ENCODE results near the gene TACR1. TPM values are rescaled to one million over a fixed set of nuclear protein-coding genes. Genes with fewer than 3 reads are reported as not detected.

Gene TACR1
- total RNA-seq, 4 donors from 2014 or later: 3.3 to 10.8 (median 5.3) TPM

- no peak for TF ChIP-seq CTCF (IDR thresholded peaks at IDR 0.05)
- TF ChIP-seq POLR2A (IDR thresholded peaks at IDR 0.05): no peak
- no peak for TF ChIP-seq EP300 (IDR thresholded peaks at IDR 0.05)
- no peaks in the 10 kb centered on the region for H3K4me1 ChIP-seq
- no peaks in the 10 kb centered on the region for H3K9me3 ChIP-seq
- no peak overlapping the region for H3K4me3 ChIP-seq
- no peaks in the 10 kb centered on the region for H3K36me3 ChIP-seq
- H3K27ac ChIP-seq: no peak overlapping the region
- H3K27me3 ChIP-seq: no peaks in the 10 kb centered on the region
- no peak for DNase-seq (ENCODE audit: low spot score in 2 of 2)
- WGBS, 2 donors: 85 to 92% methylated on average over 4 of the region's 4 CpGs
Measured at GRCh38 chr2:75077909-75078308, 121.4 kb downstream of the TACR1 start.

- TF ChIP-seq CTCF (IDR thresholded peaks at IDR 0.05): no peak
- TF ChIP-seq EP300 (IDR thresholded peaks at IDR 0.05): no peak
- TF ChIP-seq POLR2A (IDR thresholded peaks at IDR 0.05): no peak
- 86 to 91% methylated on average over 2 of the region's 2 CpGs for WGBS, 2 donors
- no peak overlapping the region for H3K4me3 ChIP-seq
- DNase-seq (ENCODE audit: low spot score in 2 of 2): no peak
- H3K36me3 ChIP-seq: no peaks in the 10 kb centered on the region
- H3K27ac ChIP-seq: no peak overlapping the region
- no peaks in the 10 kb centered on the region for H3K9me3 ChIP-seq
- no peaks in the 10 kb centered on the region for H3K4me1 ChIP-seq
- H3K27me3 ChIP-seq: no peaks in the 10 kb centered on the region
Measured at GRCh38 chr2:75076088-75076487, 123.2 kb downstream of the TACR1 start.

GRCh38 chr2:75074708-75075107 lies 124.6 kb downstream of the TACR1 start:
- Histone ChIP-seq H3K36me3 (no peaks in the 10 kb centered on the region), H3K4me3 (no peak overlapping the region), H3K27me3 (no peaks in the 10 kb centered on the region), H3K27ac (no peak overlapping the region), H3K9me3 (no peaks in the 10 kb centered on the region), H3K4me1 (no peaks in the 10 kb centered on the region)
- no peak for TF ChIP-seq POLR2A (IDR thresholded peaks at IDR 0.05)
- TF ChIP-seq EP300 (IDR thresholded peaks at IDR 0.05): no peak
- no peak for TF ChIP-seq CTCF (IDR thresholded peaks at IDR 0.05)
- whole genome bisulfite sequencing, 2 donors: 88 to 100% methylated on average over 1 of the region's 1 CpG
- DNase-seq (ENCODE audit: low spot score in 2 of 2): no peak

GRCh38 chr2:75074228-75074627 lies 125.1 kb downstream of the TACR1 start:
- DNase-seq (ENCODE audit: low spot score in 2 of 2): no peak
- H3K9me3 ChIP-seq: no peaks in the 10 kb centered on the region
- H3K27me3 ChIP-seq: no peaks in the 10 kb centered on the region
- WGBS, 2 donors: 53 to 59% methylated on average over 1 of the region's 1 CpG
- H3K36me3 ChIP-seq: no peaks in the 10 kb centered on the region
- no peaks in the 10 kb centered on the region for H3K4me1 ChIP-seq
- H3K27ac ChIP-seq: no peak overlapping the region
- no peak overlapping the region for H3K4me3 ChIP-seq
- TF ChIP-seq EP300 (IDR thresholded peaks at IDR 0.05): no peak
- no peak for TF ChIP-seq POLR2A (IDR thresholded peaks at IDR 0.05)
- TF ChIP-seq CTCF (IDR thresholded peaks at IDR 0.05): no peak

DNA sequence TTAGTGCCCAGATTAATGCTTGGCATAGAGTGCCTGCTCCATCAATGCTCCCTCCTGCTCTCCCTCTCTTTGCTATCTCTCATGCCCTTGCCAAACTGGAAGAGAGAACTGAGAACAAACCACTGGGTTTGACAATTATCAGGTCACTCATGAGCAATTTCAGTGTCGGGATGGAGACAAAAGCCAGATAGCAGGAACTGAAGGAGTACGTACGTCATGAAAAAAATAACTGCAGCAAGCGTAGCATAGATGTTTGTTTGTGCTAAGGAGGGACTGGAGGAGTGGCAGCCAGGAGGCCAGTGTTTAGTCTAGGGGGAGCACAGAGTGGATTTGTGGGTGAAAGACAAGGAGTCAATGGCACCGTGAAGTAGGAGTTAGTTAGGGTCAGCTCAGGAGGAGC lies 127.6 kb downstream of the TACR1 start:
- Histone ChIP-seq H3K4me3 (no peak overlapping the region), H3K27me3 (no peaks in the 10 kb centered on the region), H3K36me3 (no peaks in the 10 kb centered on the region), H3K9me3 (no peaks in the 10 kb centered on the region), H3K27ac (no peak overlapping the region), H3K4me1 (no peaks in the 10 kb centered on the region)
- DNase-seq (ENCODE audit: low spot score in 2 of 2): no peak
- TF ChIP-seq POLR2A (IDR thresholded peaks at IDR 0.05) (no peak), CTCF (IDR thresholded peaks at IDR 0.05) (no peak), EP300 (IDR thresholded peaks at IDR 0.05) (no peak)
- 88% methylated on average over 5 of the region's 5 CpGs for WGBS, 2 donors
